ENCODE results near the gene AP5B1. TPM values are rescaled to one million over a fixed set of nuclear protein-coding genes. Genes with fewer than 3 reads are reported as not detected.

The AP5B1 gene
- total RNA-seq, 2 experiments from 2014 or later: 12.7 to 12.8 TPM

GRCh38 chr11:65743681-65744025, 37.1 kb downstream of the AP5B1 start:
- POLR2A ChIA-PET: no interaction called here
- ATAC-seq (ENCODE audit: poor library complexity): no peak
- H3K9me3 Mint-ChIP-seq: no peaks in the 10 kb centered on the region

GRCh38 chr11:65742353-65742752, 38.4 kb downstream of the AP5B1 start:
- H3K36me3 Mint-ChIP-seq (ENCODE audit: low read depth): no peaks in the 10 kb centered on the region

More at GRCh38 chr11:65743681-65744025, 37.1 kb downstream of the AP5B1 start:
- no peak for DNase-seq
- intact Hi-C loops (cut with DNase I, micrococcal nuclease): no loop called here
- no peaks in the 10 kb centered on the region for H3K9me3 ChIP-seq (ENCODE audit: control insufficient read depth in 1 of 2, insufficient read depth in 1 of 2, low read length in 2 of 2)
- H3K4me3 ChIP-seq (ENCODE audit: low read length): no peak overlapping the region
- H3K27me3 Mint-ChIP-seq: peaks cover 29% of the 10 kb centered on the region
- H3K4me1 ChIP-seq (ENCODE audit: insufficient read depth, low read length): no peaks in the 10 kb centered on the region
- H3K27me3 ChIP-seq (ENCODE audit: control insufficient read depth in 1 of 2, insufficient read depth in 2 of 2, low read length in 2 of 2): peaks cover 0 to 8% of the 10 kb centered on the region in 2 experiments
- H3K27ac Mint-ChIP-seq: no peak overlapping the region
- no peak overlapping the region for H3K27ac ChIP-seq (ENCODE audit: low read depth in 1 of 2, low read length in 2 of 2)
- no peak overlapping the region for H3K4me3 Mint-ChIP-seq
- no peak for TF ChIP-seq CTCF (IDR thresholded peaks at IDR 0.05)
- CTCF ChIA-PET: no interaction called here
- no peaks in the 10 kb centered on the region for H3K4me1 Mint-ChIP-seq (ENCODE audit: low read depth)
- no peaks in the 10 kb centered on the region for H3K36me3 Mint-ChIP-seq (ENCODE audit: low read depth)
- no peaks in the 10 kb centered on the region for H3K36me3 ChIP-seq (ENCODE audit: insufficient read depth, low read length)

GRCh38 chr11:65741185-65741584, 39.6 kb downstream of the AP5B1 start:
- H3K27ac Mint-ChIP-seq: no peak overlapping the region
- intact Hi-C loops (cut with DNase I, micrococcal nuclease): no loop called here
- DNase-seq: no peak
- no peaks in the 10 kb centered on the region for H3K36me3 Mint-ChIP-seq (ENCODE audit: low read depth)
- no peak overlapping the region for H3K4me3 ChIP-seq (ENCODE audit: low read length)
- no peak overlapping the region for H3K27ac ChIP-seq (ENCODE audit: low read depth in 1 of 2, low read length in 2 of 2)
- peaks cover 3 to 12% of the 10 kb centered on the region in 2 experiments for H3K27me3 ChIP-seq (ENCODE audit: control insufficient read depth in 1 of 2, insufficient read depth in 2 of 2, low read length in 2 of 2)
- H3K4me1 Mint-ChIP-seq (ENCODE audit: low read depth): no peaks in the 10 kb centered on the region
- no peaks in the 10 kb centered on the region for H3K4me1 ChIP-seq (ENCODE audit: insufficient read depth, low read length)
- no peak for ATAC-seq (ENCODE audit: poor library complexity)
- CTCF ChIA-PET: interaction anchor here (1.1 kb wide), 1 partner anchor 28 kb away, joined by 3 read pairs; no protein-coding TSS in a partner anchor
- peaks cover 36% of the 10 kb centered on the region for H3K27me3 Mint-ChIP-seq
- no peak overlapping the region for H3K4me3 Mint-ChIP-seq
- POLR2A ChIA-PET: no interaction called here
- H3K36me3 ChIP-seq (ENCODE audit: insufficient read depth, low read length): no peaks in the 10 kb centered on the region
- H3K9me3 Mint-ChIP-seq: no peaks in the 10 kb centered on the region
- no peak for TF ChIP-seq CTCF (IDR thresholded peaks at IDR 0.05)
- no peaks in the 10 kb centered on the region for H3K9me3 ChIP-seq (ENCODE audit: control insufficient read depth in 1 of 2, insufficient read depth in 1 of 2, low read length in 2 of 2)

More at GRCh38 chr11:65742353-65742752, 38.4 kb downstream of the AP5B1 start:
- H3K9me3 ChIP-seq (ENCODE audit: control insufficient read depth in 1 of 2, insufficient read depth in 1 of 2, low read length in 2 of 2): no peaks in the 10 kb centered on the region
- H3K27ac ChIP-seq (ENCODE audit: low read depth in 1 of 2, low read length in 2 of 2): no peak overlapping the region
- DNase-seq (no peak), ATAC-seq (ENCODE audit: poor library complexity) (no peak)
- Mint-ChIP-seq H3K4me3 (no peak overlapping the region), H3K4me1 (ENCODE audit: low read depth) (no peaks in the 10 kb centered on the region), H3K27ac (no peak overlapping the region), H3K9me3 (no peaks in the 10 kb centered on the region), H3K27me3 (peaks cover 36% of the 10 kb centered on the region)
- intact Hi-C loops (cut with DNase I, micrococcal nuclease): no loop called here
- H3K36me3 ChIP-seq (ENCODE audit: insufficient read depth, low read length): no peaks in the 10 kb centered on the region
- POLR2A ChIA-PET: no interaction called here
- H3K4me1 ChIP-seq (ENCODE audit: insufficient read depth, low read length): no peaks in the 10 kb centered on the region
- CTCF ChIA-PET: no interaction called here
- H3K4me3 ChIP-seq (ENCODE audit: low read length): no peak overlapping the region
- H3K27me3 ChIP-seq (ENCODE audit: control insufficient read depth in 1 of 2, insufficient read depth in 2 of 2, low read length in 2 of 2): peaks cover 3 to 12% of the 10 kb centered on the region in 2 experiments
- no peak for TF ChIP-seq CTCF (IDR thresholded peaks at IDR 0.05)
